ENCODE data around the gene TMEM151B. TPM values are rescaled to one million over a fixed set of nuclear protein-coding genes. Genes with fewer than 3 reads are reported as not detected.

TMEM151B gene
- total and polyA plus RNA-seq, 4 donors = 9.3 to 53.1 (median 34.5) TPM

DNA sequence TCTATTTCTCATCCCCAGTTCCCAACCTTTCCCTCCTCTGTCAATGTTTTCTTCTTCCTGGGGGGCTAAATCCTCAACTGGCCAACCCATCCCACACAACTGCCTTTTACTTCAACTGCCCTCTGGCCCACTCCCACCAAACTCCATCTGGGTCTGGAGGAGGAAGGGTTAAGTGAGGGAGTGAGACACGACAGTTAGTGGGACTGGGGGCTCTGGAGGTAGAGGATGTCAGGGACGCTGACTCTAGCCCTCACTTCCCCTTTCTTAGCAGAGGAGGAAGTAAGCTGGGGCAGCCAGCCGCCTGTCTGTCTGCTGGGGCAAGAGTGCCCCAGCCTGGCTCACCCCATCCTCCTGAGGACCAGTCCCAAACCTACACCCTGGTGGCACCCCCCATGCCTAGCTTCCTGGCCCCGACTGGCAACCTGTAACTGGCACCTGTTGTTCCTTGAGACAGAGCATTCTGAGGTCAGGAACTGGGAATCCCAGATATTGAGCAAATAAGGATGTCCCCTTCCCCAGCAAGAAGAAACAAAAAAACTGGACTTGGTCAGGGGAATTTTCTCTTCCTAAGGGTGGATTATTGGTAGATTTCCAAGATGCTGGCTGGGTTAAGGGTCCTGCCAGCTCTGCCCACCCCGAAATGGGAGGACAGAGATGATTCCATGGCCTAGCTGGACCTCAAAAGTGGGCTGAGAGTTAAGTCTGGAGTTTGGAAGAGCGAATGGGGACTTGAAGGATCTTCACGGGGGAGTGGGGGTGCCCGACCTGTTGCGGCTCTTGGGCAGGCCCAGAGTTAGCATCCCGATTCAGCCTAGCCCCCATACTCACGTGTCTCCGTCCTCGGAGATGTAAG is 5.9 kb upstream of the TMEM151B start:
- peaks cover 29% of the 10 kb centered on the region for H3K36me3 ChIP-seq (ENCODE audit: control insufficient read depth, insufficient read depth, low read length)
- DNase-seq (ENCODE audit: low read depth in 4 of 6, low spot score in 6 of 6) = no peak
- no peaks in the 10 kb centered on the region for H3K27me3 ChIP-seq (ENCODE audit: control insufficient read depth, insufficient read depth, low read length)
- 39% methylated on average over 3 of the region's 13 CpGs for WGBS (ENCODE audit: insufficient coverage)
- peaks cover 45% of the 10 kb centered on the region for H3K4me1 ChIP-seq (ENCODE audit: control insufficient read depth, insufficient read depth, low read length)
- peak overlapping the region; percentile 85 for H3K4me3 ChIP-seq (ENCODE audit: low read depth, low read length)
- no peaks in the 10 kb centered on the region for H3K9me3 ChIP-seq (ENCODE audit: control insufficient read depth, insufficient read depth, low read length)
- peak overlapping the region; percentile 85 for H3K27ac ChIP-seq (ENCODE audit: low read depth, low read length)

DNA sequence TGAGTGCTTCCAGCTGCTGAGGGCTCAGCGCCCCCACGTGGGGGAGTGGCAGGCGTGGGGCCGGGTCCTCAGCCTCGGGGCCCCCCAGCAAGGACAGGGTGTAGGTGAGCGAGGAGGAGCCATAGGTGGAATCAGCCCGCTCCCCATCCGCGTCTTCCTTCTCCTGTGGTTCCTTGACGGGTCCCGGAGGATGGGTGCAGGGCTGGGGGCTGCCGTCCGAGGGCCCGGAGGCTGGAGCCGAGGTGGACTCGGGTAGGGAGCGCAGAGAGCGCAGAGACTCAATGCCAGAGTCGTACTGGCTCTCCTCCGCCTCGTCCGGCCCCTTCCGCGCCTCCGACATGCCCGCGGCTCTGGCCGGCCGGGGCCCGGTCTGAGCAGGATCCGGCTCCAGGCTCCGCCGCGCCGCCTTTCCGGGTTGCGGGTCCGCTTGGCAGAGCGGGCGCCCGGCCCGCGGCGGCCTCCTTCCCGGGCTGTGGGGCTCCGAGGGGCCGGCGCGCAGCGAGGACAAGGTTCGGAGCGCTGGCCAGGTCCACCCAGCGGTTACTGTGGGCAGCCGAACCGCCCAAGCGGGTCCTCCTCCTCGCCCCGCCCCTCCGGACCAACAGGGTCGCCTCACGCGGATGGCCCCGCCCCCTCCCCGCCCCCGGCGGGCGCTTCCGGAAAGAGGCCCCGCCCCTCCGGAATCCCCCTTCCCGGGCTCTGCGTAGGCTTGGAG is 5.1 kb upstream of the TMEM151B start, which contains the start of gene NFKBIE:
TSS of gene NFKBIE (minus strand) at position 545 of the 715 bp plus-strand sequence. CDS start at position 340, 205 bp downstream.
- under 1% methylated on average over 68 of the region's 72 CpGs for WGBS (ENCODE audit: insufficient coverage)
- Histone ChIP-seq H3K9me3 (ENCODE audit: control insufficient read depth, insufficient read depth, low read length) (no peaks in the 10 kb centered on the region), H3K27ac (ENCODE audit: low read depth, low read length) (peak within 1 kb of the TSS; percentile 85), H3K4me1 (ENCODE audit: control insufficient read depth, insufficient read depth, low read length) (peaks cover 49% of the 10 kb centered on the region), H3K27me3 (ENCODE audit: control insufficient read depth, insufficient read depth, low read length) (no peaks in the 10 kb centered on the region), H3K36me3 (ENCODE audit: control insufficient read depth, insufficient read depth, low read length) (peaks cover 22% of the 10 kb centered on the region), H3K4me3 (ENCODE audit: low read depth, low read length) (peak within 1 kb of the TSS; percentile 85)
- peak; percentile 68 to 97 (median 90) for DNase-seq (ENCODE audit: low read depth in 4 of 6, low spot score in 6 of 6)

DNA sequence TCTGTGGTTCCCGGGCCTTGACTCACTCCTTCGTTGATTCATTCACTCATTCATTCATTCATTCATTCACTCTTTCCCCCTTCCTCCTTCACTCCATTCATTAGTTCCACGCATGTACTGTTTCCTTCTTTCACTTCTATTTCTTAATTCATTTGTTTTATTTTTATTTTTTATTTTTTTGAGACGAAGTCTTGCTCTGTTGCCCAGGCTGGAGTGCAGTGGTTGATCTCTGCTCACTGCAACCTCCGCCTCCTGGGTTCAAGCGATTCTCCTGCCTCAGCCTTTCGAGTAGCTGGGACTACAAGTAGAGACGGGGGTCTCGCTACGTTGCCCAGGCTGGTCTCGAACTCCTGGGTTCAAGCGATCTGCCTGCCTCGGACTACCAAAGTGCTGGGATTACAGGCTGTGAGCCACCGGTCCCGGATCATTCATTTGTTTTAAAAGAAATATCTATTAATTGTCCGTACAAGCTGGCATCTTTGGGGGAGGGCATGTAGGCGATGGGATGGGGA is 4.5 kb upstream of the TMEM151B start:
- Histone ChIP-seq H3K9me3 (ENCODE audit: control insufficient read depth, insufficient read depth, low read length) (no peaks in the 10 kb centered on the region), H3K4me1 (ENCODE audit: control insufficient read depth, insufficient read depth, low read length) (peaks cover 50% of the 10 kb centered on the region), H3K27ac (ENCODE audit: low read depth, low read length) (no peak overlapping the region), H3K27me3 (ENCODE audit: control insufficient read depth, insufficient read depth, low read length) (no peaks in the 10 kb centered on the region), H3K4me3 (ENCODE audit: low read depth, low read length) (peak overlapping the region; percentile 85), H3K36me3 (ENCODE audit: control insufficient read depth, insufficient read depth, low read length) (peaks cover 16% of the 10 kb centered on the region)
- no peak for DNase-seq (ENCODE audit: low read depth in 4 of 6, low spot score in 6 of 6)
- 69% methylated on average over 13 of the region's 17 CpGs for WGBS (ENCODE audit: insufficient coverage)

DNA sequence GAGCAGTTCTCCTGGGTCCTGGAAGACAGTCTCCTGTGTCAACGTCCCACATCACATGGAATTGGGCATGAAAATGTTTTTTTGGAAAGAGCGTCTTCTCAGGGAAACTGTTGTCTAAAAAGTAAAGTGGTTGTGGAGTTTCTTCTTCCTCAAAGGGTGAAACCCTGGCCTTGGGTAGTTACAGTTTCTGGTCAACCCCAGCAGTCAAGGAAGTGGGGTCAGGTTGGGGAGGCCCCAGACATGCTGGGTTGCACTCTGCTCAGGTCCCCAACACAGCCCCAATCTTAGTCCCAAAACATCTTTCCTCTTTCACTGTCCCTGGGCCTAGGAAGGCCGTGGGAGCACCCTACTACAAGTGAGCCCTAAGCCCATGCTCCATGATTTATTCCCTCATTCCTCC is 3.9 kb upstream of the TMEM151B start:
- Histone ChIP-seq H3K4me1 (ENCODE audit: control insufficient read depth, insufficient read depth, low read length) (peaks cover 54% of the 10 kb centered on the region), H3K27me3 (ENCODE audit: control insufficient read depth, insufficient read depth, low read length) (no peaks in the 10 kb centered on the region), H3K36me3 (ENCODE audit: control insufficient read depth, insufficient read depth, low read length) (peaks cover 14% of the 10 kb centered on the region), H3K9me3 (ENCODE audit: control insufficient read depth, insufficient read depth, low read length) (no peaks in the 10 kb centered on the region), H3K4me3 (ENCODE audit: low read depth, low read length) (no peak overlapping the region), H3K27ac (ENCODE audit: low read depth, low read length) (no peak overlapping the region)
- WGBS (ENCODE audit: insufficient coverage) = 79% methylated on average over 3 of the region's 3 CpGs
- no peak for DNase-seq (ENCODE audit: low read depth in 4 of 6, low spot score in 6 of 6)

DNA sequence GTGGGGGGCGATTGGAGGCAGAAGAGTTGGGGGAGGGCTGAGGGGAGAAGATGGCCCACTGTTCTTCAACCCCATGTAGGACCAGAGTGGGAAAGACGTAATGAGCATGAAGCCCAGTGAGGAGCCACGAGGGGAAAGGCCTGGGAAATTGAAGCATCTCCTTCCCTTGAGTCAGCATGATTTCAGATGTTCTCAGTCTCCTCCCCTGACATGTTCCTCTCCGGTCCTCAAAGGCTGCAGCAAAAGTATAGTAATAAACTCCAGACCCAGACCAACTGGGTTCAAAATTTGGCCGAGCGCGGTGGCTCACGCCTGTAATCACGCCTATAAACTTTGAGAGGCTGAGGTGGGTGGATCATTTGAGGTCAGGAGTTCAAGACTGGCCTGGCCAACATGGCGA is 3.0 kb upstream of the TMEM151B start:
- no peak overlapping the region for H3K27ac ChIP-seq (ENCODE audit: low read depth, low read length)
- no peaks in the 10 kb centered on the region for H3K27me3 ChIP-seq (ENCODE audit: control insufficient read depth, insufficient read depth, low read length)
- peaks cover 9% of the 10 kb centered on the region for H3K36me3 ChIP-seq (ENCODE audit: control insufficient read depth, insufficient read depth, low read length)
- H3K4me3 ChIP-seq (ENCODE audit: low read depth, low read length) = no peak overlapping the region
- H3K9me3 ChIP-seq (ENCODE audit: control insufficient read depth, insufficient read depth, low read length) = no peaks in the 10 kb centered on the region
- H3K4me1 ChIP-seq (ENCODE audit: control insufficient read depth, insufficient read depth, low read length) = peaks cover 60% of the 10 kb centered on the region
- WGBS (ENCODE audit: insufficient coverage) = 67% methylated on average over 3 of the region's 10 CpGs
- no peak for DNase-seq (ENCODE audit: low read depth in 4 of 6, low spot score in 6 of 6)

DNA sequence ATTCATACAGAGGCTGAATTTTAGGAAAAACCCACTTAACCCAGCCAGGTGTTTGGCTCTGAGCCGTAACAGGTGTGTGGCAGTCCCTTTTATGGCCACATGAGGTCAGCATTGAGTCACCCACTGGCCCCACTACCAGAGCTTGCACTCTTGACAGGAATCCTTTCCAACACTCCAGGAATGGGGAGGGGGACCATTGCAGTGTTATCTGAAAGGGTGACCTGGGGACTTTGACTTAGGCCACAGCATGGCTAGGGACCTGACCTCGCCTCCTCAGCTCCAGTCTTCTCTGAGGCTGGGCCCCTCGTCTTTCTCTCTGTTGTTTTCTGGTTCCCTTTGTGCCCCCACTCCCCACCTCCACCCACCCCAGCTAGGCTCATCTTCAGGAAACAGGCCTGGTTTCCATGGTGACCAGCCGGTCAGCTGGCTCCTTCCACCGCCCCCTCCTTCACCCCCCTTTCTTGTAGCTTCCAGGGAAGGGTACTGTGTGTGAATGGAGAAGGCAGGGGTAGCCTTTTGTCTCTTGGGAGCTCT is 2.1 kb upstream of the TMEM151B start:
- no peaks in the 10 kb centered on the region for H3K9me3 ChIP-seq (ENCODE audit: control insufficient read depth, insufficient read depth, low read length)
- peaks cover 7% of the 10 kb centered on the region for H3K36me3 ChIP-seq (ENCODE audit: control insufficient read depth, insufficient read depth, low read length)
- no peaks in the 10 kb centered on the region for H3K27me3 ChIP-seq (ENCODE audit: control insufficient read depth, insufficient read depth, low read length)
- H3K4me1 ChIP-seq (ENCODE audit: control insufficient read depth, insufficient read depth, low read length) = peaks cover 53% of the 10 kb centered on the region
- DNase-seq (ENCODE audit: low read depth in 4 of 6, low spot score in 6 of 6) = peak in 4 of 6 donors; percentile 47 to 93 (median 75)
- 0% methylated on average over 2 of the region's 5 CpGs for WGBS (ENCODE audit: insufficient coverage)
- H3K27ac ChIP-seq (ENCODE audit: low read depth, low read length) = peak overlapping the region; percentile 75
- no peak overlapping the region for H3K4me3 ChIP-seq (ENCODE audit: low read depth, low read length)

DNA sequence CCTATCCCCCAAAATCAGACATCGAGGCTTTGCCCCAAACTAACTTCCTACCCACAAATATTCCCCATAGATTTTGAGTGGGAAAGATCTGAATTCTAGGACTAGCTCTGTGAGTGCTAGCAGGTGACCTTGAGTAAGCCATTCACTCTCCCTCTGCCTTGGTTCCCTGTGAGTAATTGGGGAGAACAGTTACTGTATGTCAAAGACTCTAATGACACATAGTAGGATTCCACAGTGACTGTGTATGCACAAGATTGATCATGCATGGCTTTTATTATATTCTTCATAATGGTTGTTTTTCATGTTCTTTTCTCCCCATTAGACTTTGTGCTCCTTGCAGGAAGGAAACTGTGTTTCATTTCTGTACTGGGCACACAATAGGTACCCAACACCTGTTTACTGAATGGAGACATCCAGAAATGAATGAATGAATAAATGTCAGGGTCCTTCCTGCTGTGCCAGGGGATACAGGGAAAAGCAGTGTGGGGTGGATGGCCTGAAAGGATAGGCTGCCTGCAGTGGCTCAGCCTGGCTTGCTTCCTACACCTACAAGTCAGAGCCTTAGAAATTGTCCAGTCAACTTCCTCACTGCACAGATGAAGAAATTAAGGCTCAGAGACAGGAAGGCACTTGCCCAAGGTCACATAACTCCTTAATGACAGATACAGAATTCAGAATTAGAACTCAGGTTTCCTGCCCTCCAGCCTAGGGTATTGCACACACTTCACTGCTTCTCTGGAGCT is 901 bp upstream of the TMEM151B start:
- DNase-seq (ENCODE audit: low read depth in 4 of 6, low spot score in 6 of 6) = no peak
- Histone ChIP-seq H3K9me3 (ENCODE audit: control insufficient read depth, insufficient read depth, low read length) (no peaks in the 10 kb centered on the region), H3K27ac (ENCODE audit: low read depth, low read length) (peak overlapping the region; percentile 75), H3K27me3 (ENCODE audit: control insufficient read depth, insufficient read depth, low read length) (no peaks in the 10 kb centered on the region), H3K4me3 (ENCODE audit: low read depth, low read length) (no peak overlapping the region), H3K4me1 (ENCODE audit: control insufficient read depth, insufficient read depth, low read length) (peaks cover 41% of the 10 kb centered on the region), H3K36me3 (ENCODE audit: control insufficient read depth, insufficient read depth, low read length) (peaks cover 13% of the 10 kb centered on the region)
- WGBS (ENCODE audit: insufficient coverage) = no CpG with 5 or more reads among the region's 1 CpG

DNA sequence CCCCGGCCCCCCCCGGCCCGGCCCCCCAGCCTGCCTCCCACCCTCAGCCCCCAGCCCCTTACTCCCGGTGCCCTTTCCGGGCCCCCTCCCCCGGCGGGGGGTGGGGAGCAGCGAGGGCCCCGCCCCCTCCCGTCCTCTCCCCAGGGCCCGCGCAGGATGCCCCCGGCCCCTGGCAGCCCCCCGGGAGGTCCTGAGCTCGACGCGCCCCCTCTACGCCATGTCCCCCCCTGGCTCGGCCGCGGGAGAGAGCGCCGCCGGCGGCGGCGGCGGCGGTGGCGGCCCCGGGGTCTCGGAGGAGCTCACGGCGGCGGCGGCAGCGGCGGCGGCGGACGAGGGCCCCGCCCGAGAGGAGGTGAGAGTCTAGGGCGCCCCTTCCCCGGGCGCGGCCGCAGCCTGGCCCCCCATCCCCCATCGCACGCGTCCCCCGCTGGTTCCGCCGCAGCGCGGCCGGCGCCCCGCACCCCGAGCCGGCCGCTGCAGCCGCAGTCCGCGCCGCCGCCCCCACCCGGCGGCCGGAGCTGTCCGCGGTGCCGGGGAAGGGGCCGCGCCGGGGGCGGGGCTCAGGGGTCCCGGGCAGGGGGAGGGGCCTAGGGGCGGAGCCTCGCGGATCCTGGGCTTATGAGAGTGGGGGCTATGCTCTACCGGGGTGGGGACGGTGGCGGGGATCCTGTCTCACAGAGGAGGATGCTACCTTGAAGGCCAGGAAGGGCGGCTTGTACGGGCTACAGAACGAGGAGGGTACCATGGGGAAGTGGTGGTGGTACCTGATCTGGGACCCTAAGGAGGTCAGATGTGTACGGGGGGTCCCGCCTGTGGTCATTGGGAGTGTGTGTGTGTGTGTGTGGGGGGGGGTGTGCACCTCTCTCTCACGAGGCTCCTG is 516 bp downstream of the TMEM151B start:
- H3K27me3 ChIP-seq (ENCODE audit: control insufficient read depth, insufficient read depth, low read length) = no peaks in the 10 kb centered on the region
- 0% methylated on average over 45 of the region's 90 CpGs for WGBS (ENCODE audit: insufficient coverage)
- no peaks in the 10 kb centered on the region for H3K9me3 ChIP-seq (ENCODE audit: control insufficient read depth, insufficient read depth, low read length)
- peak in 3 of 6 donors; percentile 68 to 95 (median 89) for DNase-seq (ENCODE audit: low read depth in 4 of 6, low spot score in 6 of 6)
- H3K36me3 ChIP-seq (ENCODE audit: control insufficient read depth, insufficient read depth, low read length) = peaks cover 27% of the 10 kb centered on the region
- H3K4me1 ChIP-seq (ENCODE audit: control insufficient read depth, insufficient read depth, low read length) = peaks cover 37% of the 10 kb centered on the region
- no peak overlapping the region for H3K27ac ChIP-seq (ENCODE audit: low read depth, low read length)
- H3K4me3 ChIP-seq (ENCODE audit: low read depth, low read length) = peak overlapping the region; percentile 35

All from spinal cord (tissue), 10 donors.